PC-3 (cell line): ENCODE results near the gene BAZ1A.

Source experiments
- CTCF ChIP-seq: fragments of 300-600 bp; sonication (generic); conservative IDR thresholded peaks from 2 replicates; pipeline ENCODE4 v1.5.1; 2017; ENCODE audit warnings: antibody characterized with exemption, low read depth, mild to moderate bottlenecking, low read length
- EZH2 ChIP-seq: fragments of 300-600 bp; sonication (generic); IDR thresholded peaks from one replicate; pipeline ENCODE4 v1.6.1; 2017; ENCODE audit warnings: antibody characterized with exemption, mild to moderate bottlenecking, low read length; ENCODE audit not compliant: unreplicated experiment
- EZH2phosphoT487 ChIP-seq: fragments of 300-600 bp; sonication (generic); IDR thresholded peaks from 2 replicates; pipeline ENCODE4 v1.6.1; 2018; ENCODE audit warnings: mild to moderate bottlenecking, antibody characterized with exemption, low read length, borderline replicate concordance

DNA sequence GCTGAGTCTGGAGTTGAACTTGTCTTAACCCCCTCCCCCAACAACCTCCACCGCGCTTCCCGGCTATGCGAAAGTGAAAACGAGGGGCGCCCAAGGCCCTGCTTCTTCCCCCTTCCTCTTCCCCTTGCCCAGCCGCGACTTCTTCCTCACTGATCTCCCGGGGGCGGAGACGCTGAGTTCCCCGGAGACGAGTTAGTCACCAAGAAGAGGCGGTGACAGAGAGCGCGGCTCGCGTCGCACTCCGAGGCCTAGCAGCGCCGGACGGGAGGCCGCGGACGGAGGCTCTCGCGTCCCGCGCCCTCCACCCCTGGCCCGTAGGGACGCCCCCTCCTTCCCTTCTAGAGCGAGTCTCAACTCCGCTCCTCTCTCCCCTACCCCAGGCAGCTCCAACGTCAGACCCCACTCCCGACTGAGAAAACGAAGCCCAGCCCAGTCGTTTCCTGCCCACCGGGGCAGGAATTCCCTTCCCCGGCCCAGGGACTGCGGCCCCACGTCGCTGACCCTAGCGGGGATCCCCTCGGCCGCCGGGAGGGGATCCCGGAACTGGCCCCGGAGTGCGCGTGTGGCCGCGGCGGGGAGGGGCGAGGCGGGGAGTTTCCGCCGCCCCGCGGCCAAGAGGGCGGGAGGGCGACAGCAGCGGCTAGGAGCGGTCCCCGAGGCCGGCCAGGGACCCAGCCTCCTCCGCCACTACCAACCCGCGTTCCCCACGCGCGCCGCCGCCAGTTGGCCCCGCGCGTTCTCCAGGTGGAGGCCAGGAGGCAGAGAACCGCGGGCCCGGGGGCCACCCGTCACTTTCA, 1.4 kb downstream of the BAZ1A start:
- TF ChIP-seq CTCF (no peak), EZH2 (no peak), EZH2phosphoT487 (no peak)
